HG03432 (cell line): Measurements from ENCODE around the gene RPLP2.

Source experiments
- ATAC-seq: cut with Tn5 transposase; IDR thresholded peaks from one replicate; pipeline ENCODE4 v1.9.1; 2021; ENCODE audit warnings: mild to moderate bottlenecking, moderate library complexity; ENCODE audit not compliant: unreplicated experiment

The RPLP2 gene

DNA sequence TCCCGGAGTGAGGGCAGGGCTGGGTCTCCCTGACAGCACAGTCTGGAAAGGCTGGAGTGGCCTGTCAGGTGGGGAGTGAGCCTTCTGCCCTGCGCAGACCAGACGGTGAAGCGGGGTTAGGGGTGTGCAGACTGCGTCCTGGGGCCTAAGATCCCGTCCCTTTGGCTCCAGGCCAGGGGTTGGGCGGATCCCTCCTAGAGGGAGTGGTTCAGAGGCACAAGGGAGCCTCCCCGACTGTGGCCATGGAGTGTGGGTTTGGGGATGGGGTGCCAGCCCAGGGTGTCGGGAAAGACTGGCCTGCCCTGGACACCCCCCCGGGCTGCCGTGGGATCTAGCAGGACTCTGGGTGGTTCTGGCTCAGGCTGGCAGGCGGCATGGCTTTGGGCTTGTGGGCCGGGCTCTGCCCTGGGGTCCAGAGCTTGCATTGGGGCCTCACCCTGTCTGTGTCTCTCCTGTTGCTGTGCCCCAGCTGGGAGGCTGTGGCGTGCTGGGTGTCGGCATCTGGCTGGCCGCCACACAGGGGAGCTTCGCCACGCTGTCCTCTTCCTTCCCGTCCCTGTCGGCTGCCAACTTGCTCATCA is 52.4 kb downstream of the RPLP2 start:
- no peak for ATAC-seq
